ENCODE results near the gene STAG2.

DNA sequence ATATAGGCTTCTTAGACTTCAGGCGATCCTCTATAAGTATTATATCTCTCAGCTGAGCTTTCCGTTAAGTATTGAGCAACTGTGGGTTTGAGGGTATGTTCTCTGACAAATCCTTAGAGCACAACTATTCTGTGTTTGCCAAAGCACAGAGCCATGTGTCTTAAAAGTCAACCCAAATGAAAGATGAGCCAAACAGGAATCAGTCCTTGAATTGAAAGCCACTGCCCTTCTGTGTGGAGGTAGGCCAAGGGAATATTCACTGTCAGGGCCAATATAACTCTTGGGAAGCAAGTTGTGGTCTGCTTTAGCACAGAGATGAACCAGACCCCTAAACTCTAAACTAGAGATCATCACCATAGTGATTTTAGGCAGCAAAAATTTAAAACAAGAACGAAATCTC, 164.0 kb downstream of the STAG2 start:
- TF ChIP-seq, protein P1, sequence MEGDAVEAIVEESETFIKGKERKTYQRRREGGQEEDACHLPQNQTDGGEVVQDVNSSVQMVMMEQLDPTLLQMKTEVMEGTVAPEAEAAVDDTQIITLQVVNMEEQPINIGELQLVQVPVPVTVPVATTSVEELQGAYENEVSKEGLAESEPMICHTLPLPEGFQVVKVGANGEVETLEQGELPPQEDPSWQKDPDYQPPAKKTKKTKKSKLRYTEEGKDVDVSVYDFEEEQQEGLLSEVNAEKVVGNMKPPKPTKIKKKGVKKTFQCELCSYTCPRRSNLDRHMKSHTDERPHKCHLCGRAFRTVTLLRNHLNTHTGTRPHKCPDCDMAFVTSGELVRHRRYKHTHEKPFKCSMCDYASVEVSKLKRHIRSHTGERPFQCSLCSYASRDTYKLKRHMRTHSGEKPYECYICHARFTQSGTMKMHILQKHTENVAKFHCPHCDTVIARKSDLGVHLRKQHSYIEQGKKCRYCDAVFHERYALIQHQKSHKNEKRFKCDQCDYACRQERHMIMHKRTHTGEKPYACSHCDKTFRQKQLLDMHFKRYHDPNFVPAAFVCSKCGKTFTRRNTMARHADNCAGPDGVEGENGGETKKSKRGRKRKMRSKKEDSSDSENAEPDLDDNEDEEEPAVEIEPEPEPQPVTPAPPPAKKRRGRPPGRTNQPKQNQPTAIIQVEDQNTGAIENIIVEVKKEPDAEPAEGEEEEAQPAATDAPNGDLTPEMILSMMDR (conservative IDR thresholded peaks at IDR 0.05) = no peak
- no peak for TF ChIP-seq ZFX (IDR thresholded peaks at IDR 0.05)
